GM20000 (cell line): Measurements from ENCODE around the gene STRN4.
A peak's percentile ranks its signal among the peaks of the same experiment; 100 is the strongest.

Experiments used
- DNase-seq: peaks from one replicate; pipeline ENCODE4 v3.0.0; 2012; ENCODE audit warnings: low spot score
- CTCF ChIP-seq: IDR thresholded peaks from 2 replicates; pipeline ENCODE4 v1.5.1; 2012; ENCODE audit warnings: mild to moderate bottlenecking, control low read depth; ENCODE audit errors: extremely low read depth, missing control alignments

Gene STRN4

GRCh38 chr19:46746281-46747057, at the start of gene STRN4:
STRN4 (minus strand) TSS chr19:46746450; CDS start chr19:46746430, 20 bp downstream.
- no peak for TF ChIP-seq CTCF
- DNase-seq: peak; percentile 96

GRCh38 chr19:46791944-46792343, 45.7 kb upstream of the STRN4 start:
- no peak for TF ChIP-seq CTCF
- peak; percentile 51 for DNase-seq

GRCh38 chr19:46789371-46789770, 43.1 kb upstream of the STRN4 start:
- DNase-seq: no peak
- no peak for TF ChIP-seq CTCF

GRCh38 chr19:46788968-46789338, 42.7 kb upstream of the STRN4 start:
- TF ChIP-seq CTCF: no peak
- no peak for DNase-seq

- TF ChIP-seq CTCF: no peak
- DNase-seq: peak; percentile 98
Observed at GRCh38 chr19:46788262-46788967, 42.2 kb upstream of the STRN4 start, which contains the start of gene SLC1A5. SLC1A5 (minus strand) TSS chr19:46788594; CDS start chr19:46787965, 629 bp downstream.

- TF ChIP-seq CTCF: no peak
- DNase-seq: peak; percentile 53
Observed at GRCh38 chr19:46787331-46788261, 41.3 kb upstream of the STRN4 start.
